Right ventricle myocardium superior (tissue), 1 donor: ENCODE measurements around the gene NPAS3. TPM values are rescaled to one million over a fixed set of nuclear protein-coding genes. Genes with fewer than 3 reads are reported as not detected.

Experiments used
- ATAC-seq: fragments of 200-7000 bp; cut with Tn5 transposase; one replicate; pipeline ENCODE4 v1.9.1; 2020; ENCODE audit warnings: mild to moderate bottlenecking; ENCODE audit not compliant: poor library complexity
- DNase-seq: peaks from one replicate; pipeline ENCODE4 v3.0.0-alpha.2; 2020
- intact Hi-C: fragments of 100-400 bp; cut with DNase I; formaldehyde crosslinking; loops from one replicate; pipeline ENCODE4 v1.11.2; 2022
- total RNA-seq: library from RNA; stranded (reverse); fragmentation: NEBNext Ultra II Directional; extraction: Animal tissue kit (Norgen Biotek cat#: 25700); gene quantifications from one replicate; pipeline ENCODE4 v1.2.1, GENCODE V29; 2021
- donor health status: DM: no; HTN: yes; CAD: no; lungs with severe emphysema.

NPAS3 gene
- total RNA-seq, 1 donor from 2014 or later, result 1.7 TPM

- intact Hi-C loops, result no loop called here
- DNase-seq (no peak), ATAC-seq (no peak)
Measured at GRCh38 chr14:33636716-33637115, 698.0 kb downstream of the NPAS3 start.

GRCh38 chr14:33642080-33642479 is 703.4 kb downstream of the NPAS3 start:
- no peak for ATAC-seq
- no peak for DNase-seq
- intact Hi-C loops, result no loop called here

GRCh38 chr14:33642691-33643244 is 704.1 kb downstream of the NPAS3 start:
- no peak for DNase-seq
- intact Hi-C loops, result no loop called here
- ATAC-seq, result no peak

DNA sequence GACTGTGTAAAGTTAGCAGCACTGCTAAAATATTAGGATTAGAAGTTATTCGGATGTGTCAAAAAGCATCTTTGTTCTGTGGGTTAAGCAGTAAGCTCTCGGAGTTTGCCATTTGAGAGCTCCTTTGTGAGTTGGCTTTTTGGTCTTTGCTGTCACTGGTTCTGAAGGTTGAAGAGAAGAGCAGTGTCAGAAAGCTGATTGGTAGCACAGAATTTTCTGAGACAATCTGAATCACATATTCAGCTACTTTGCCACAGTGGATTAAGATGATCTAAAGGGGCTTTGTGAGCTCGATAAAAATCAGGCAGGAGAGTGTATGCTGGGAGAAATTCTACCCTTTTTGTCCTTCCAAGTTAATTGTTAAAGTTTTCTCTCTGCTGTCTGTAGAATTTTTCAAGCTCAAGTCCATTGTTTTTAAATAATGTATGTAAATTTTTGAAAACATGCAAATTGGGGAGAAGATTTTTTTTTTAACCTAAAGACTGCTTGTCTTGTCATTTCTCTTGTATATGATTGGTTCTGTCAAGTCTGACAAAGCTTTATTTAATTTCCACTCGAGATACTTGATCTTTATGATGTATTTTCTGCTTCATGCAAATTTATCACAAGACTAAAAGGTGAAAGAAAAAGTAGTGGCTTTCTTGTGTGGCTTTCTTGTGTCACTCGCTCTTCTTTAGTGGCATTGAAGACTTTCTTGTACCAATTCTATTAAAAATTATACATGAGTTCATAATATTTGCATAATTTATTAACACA is 704.9 kb downstream of the NPAS3 start:
- intact Hi-C loops, result no loop called here
- ATAC-seq, result no peak
- DNase-seq, result no peak

DNA sequence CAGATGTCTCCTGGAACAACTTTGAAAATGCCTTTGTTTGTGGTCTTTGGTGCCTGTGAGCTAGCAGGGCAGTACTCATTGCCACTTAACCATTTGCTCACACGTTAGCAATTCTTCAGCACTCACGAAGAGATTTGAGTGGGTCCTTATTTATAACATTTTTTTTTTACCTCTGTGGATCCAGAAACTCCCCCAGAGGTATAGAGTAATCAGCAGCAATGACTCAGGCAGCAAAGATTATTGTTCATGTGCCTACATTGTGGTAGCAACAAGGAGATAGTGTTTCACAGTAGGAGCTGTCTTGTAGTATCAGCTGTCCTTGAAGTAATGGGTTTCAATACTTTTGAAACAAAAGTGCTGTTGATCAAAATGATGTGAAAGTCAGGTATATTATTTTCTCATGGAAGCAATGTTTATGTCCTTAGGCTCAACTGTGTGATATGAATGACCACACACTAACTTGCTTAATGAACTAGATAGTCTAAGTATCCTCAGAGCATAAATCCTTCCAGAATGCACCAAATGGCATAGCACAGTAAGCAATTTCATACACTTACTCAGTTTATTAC is 708.1 kb downstream of the NPAS3 start:
- intact Hi-C loops, result no loop called here
- no peak for DNase-seq
- ATAC-seq, result no peak

DNA sequence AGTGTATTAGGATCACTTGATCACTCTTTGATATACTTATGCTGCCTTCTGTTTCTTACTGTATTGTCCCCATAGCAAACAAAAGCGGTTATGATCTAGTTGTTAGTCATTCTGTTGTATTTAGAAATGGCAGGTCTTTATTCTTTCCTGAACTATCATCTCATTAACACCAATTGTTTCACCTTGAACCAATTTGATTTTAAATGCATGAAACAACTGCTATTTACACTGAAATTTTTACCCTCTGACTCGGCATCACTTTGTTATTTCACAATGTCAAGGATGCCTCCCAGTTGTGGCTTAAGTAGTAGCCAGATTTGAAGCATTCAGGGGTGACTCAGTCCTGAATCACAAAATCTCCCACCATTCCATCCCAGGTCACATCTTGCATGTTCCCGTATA is 708.7 kb downstream of the NPAS3 start:
- intact Hi-C loops, result no loop called here
- no peak for DNase-seq
- ATAC-seq, result no peak

- intact Hi-C loops, result no loop called here
- ATAC-seq, result no peak
- no peak for DNase-seq
Measured at GRCh38 chr14:33650430-33650829, 711.8 kb downstream of the NPAS3 start.

DNA sequence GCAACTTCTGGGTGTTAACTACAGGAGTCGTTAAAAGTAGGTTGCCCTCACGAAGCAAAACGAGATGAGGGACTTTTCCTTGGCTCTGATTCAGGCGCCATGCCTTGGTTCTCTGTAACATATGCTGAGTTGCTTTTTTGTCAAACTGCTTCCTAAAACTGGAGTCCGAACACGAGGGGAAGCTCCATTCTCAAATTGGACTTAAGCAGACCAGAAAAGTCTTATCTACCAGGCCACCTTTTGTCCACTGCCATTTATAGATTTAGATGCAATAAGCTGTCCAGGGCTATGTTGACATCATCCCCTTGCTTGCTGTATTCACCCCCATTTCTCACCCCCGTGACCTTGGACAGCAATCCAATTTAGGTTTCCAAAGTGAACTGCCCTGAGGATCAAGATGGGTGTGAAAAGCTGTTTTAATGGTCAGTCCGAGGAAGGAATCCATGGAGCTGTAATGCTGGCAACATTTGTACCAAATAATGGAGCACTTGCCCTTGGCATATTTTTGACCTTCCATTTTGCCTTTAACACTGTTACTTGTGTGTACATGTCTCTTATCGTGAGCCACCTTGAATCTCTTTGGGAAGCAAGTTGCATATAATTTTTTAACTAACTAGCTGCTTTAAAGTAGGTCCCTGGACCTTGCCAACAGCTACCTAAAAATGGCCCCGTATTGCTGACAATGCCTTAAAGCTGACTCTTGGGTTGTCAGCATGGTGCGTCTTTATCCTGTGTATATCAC is 714.1 kb downstream of the NPAS3 start:
- no peak for ATAC-seq
- no peak for DNase-seq
- intact Hi-C loops, result no loop called here

GRCh38 chr14:33653308-33653695 is 714.6 kb downstream of the NPAS3 start:
- intact Hi-C loops, result no loop called here
- DNase-seq, result no peak

GRCh38 chr14:33655421-33655820 is 716.7 kb downstream of the NPAS3 start:
- intact Hi-C loops, result no loop called here
- DNase-seq, result no peak
- no peak for ATAC-seq

More at GRCh38 chr14:33653308-33653695, 714.6 kb downstream of the NPAS3 start:
- ATAC-seq, result no peak

GRCh38 chr14:33657476-33657875 is 718.8 kb downstream of the NPAS3 start:
- no peak for ATAC-seq
- intact Hi-C loops, result no loop called here

DNA sequence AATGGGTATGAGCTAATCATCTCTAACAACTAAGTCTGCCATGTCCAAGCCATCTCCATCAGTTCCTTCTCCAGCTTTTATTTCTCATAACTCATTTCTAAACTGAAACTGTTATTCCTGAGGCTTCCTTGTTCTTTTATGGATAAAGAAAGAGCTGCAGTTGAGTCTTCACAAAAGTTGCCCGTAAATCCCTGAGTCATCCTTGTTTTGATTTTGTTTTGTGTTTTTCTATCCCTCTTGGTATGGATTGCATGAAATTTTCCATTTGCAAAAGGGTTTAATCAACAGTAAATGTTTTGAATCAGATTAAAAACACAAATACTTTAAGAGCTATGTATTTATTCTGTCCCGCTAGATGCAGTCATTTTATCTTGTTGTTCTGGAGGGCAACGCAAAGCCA is 721.6 kb downstream of the NPAS3 start:
- intact Hi-C loops, result no loop called here
- DNase-seq (no peak), ATAC-seq (no peak)

More at GRCh38 chr14:33657476-33657875, 718.8 kb downstream of the NPAS3 start:
- no peak for DNase-seq

DNA sequence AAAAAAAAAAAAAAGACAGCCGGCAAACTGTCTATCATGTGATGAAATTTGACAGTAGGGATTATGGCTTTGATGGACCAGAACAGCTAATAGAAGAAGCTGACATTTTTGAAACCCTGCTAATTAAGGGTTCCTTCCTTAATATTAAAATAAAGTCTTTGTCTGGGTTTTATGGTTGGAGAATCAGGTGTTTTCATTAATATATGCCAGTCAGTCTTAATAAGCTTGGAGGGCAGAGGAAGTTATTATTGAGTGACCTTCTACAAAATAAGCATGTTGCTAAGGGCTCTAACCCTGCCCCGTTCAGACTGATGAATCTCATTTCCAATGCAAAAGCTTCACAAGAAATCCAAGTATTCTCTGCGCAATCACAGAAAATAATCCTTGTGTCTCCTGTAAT is 722.4 kb downstream of the NPAS3 start:
- intact Hi-C loops, result no loop called here

GRCh38 chr14:33668066-33668465 is 729.4 kb downstream of the NPAS3 start:
- DNase-seq (no peak), ATAC-seq (no peak)
- intact Hi-C loops, result no loop called here

More for the DNA sequence above, 722.4 kb downstream of the NPAS3 start:
- ATAC-seq, result no peak
- no peak for DNase-seq

DNA sequence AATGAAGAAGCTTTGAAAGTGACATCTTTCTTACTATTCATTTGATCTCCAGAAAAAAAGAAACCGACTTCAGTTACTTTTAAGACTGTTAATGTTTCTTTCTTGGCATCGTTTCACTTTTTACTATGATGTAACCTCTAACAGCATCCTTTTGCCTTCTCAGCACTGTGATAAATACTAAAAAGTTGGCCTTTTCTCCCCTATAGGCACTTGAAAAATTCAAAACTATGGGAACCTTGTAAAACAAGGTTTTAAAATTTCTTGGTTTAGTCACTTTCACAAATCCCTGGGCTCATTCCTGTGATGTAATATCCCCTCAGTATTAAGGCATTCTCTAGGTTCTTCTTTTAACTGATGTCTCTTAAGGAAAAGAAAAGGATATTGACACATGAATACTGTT is 730.4 kb downstream of the NPAS3 start:
- DNase-seq, result no peak
- intact Hi-C loops, result no loop called here
- ATAC-seq, result no peak

- ATAC-seq, result no peak
- intact Hi-C loops, result no loop called here
Measured at GRCh38 chr14:33670235-33670634, 731.6 kb downstream of the NPAS3 start.

DNA sequence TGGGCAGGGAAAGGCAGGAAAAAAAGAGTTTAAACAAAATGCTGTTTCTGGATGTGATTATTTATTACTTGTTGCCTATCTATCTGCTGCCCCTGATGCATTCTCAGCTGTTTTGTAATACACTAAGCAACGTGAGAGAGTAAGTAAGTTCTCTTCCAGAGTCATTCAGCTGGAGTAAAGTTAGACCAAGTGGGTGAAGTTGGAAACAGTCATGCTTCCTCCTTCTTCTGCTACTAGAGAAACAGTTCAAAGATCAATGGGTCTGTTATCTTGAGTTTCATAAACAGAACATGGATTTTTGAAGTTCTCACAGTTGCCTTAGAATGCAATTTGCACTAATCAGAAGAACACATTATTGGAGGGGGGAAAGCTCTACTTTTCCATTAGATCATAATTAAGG is 732.9 kb downstream of the NPAS3 start:
- ATAC-seq (no peak), DNase-seq (no peak)
- intact Hi-C loops, result no loop called here

More at GRCh38 chr14:33670235-33670634, 731.6 kb downstream of the NPAS3 start:
- no peak for DNase-seq

DNA sequence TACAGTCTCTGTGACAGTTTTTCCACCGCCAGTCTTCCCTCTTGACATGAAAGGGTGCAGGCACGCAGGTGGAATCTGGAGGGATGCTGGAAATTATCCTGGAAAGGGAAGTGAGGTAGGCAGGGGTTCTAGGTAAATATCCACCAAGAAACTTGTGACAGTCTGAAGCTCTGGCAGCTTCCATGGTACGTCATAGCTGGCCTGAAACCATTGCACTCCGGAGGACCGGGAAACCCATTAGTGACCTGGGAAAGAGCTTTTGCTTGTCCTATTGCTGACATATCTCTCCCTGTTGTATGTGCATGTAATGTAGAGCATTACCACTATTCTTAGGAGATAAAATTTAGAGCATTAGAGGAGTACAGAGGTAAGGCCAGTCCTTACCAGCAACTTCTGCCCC is 736.2 kb downstream of the NPAS3 start:
- intact Hi-C loops, result no loop called here
- no peak for ATAC-seq
- DNase-seq, result no peak

DNA sequence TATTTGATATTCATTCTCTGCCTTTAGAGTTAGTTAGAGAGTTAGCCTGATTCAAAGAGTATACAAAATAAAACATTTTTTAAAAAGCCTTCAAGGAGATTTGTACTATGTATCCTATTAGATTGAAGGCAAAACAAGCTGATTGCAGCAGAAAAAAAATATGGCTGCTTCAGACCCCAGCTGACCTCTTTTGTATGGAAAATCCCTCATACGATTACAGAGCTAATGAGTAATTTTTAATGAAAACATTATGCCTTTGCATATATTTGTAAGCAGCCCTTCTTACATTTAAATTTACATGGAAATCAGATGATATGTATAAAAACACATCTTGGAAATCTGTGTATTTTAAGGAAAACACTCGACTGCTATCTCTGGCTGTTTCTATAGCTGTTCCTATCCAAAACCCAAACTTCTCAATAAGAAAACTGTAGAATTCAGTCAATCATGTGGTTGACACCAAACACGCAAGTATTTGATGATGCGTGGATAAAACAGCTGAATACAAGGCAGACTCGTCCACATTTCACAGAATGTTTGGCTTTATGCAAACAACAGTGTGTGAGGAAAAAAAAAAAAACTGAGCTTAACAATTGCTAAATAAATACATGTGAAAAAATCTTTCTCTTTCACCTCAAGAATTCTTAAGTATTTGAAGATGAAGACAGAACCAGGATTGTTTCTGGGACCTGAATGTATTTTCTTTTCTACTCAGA is 736.9 kb downstream of the NPAS3 start:
- intact Hi-C loops, result no loop called here

More for the DNA sequence above, 736.9 kb downstream of the NPAS3 start:
- ATAC-seq (no peak), DNase-seq (no peak)
